OCI-M2 (cell line): Measurements from ENCODE around the gene DNAJB1.
"Not testable (repeated sequence)": the region's sequence is repeated elsewhere in the genome, so short reads cannot be mapped to it uniquely, and the experiment has no call there.

Experiments
- DNase-seq: peaks from one replicate; lab custom pipeline; 2025; ENCODE audit not compliant: unreplicated experiment; lab: John Stamatoyannopoulos, UW

Gene DNAJB1

DNA sequence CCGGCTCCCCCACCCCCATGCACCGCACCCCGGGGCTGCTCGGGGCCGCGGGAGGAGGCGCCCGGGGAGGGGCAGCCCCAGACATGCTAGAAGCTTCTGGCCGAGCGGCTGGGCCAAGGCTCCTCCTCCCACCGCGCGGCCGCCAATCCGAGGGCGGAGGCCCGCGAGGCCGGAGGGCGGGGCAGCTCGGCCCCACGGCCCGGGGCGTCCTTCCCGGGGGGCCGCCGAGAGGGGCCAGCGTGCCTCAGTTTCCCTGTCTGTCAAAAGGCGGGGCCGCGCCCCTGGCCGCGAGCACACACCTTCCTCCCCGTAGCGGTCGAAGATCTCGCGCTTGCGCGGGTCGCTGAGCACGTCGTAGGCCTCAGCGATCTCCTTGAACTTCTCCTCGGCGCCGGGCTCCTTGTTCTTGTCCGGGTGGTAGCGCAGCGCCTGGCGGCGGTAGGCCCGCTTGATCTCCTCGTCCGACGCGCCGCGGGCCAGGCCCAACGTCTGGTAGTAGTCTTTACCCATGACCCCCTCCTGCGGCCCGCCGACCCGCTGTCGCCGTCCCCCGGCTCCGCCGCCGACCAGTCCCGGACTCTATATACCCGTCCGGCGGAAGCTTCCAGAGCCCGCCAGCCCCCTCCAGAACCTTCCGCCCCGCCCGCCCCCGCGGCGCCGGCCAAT is at the start of gene DNAJB1:
DNAJB1 (minus strand) TSS at position 558 of the 666 bp plus-strand sequence; CDS start at position 510, 48 bp downstream.
- no peak for DNase-seq

GRCh38 chr19:14567079-14567478 is 48.9 kb upstream of the DNAJB1 start:
- no peak for DNase-seq

DNA sequence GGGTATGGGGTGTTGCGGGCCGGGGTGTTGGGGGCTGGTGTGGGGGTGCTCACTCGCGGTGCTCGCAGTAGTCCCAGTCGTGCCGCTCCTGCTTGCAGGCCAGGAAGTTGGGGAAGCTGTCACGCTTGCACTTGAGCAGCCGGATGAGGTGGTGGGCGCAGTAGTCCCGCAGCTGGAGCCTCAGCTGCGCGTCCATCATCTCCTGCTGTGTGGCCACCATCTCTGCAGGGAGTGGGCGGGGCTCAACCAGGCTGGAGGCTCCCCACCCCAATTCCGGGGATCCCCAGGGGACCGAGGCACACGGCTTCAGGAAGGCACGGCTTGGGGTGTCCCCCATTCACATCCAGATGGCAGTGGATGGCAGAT is 48.5 kb upstream of the DNAJB1 start:
- DNase-seq: no peak

DNA sequence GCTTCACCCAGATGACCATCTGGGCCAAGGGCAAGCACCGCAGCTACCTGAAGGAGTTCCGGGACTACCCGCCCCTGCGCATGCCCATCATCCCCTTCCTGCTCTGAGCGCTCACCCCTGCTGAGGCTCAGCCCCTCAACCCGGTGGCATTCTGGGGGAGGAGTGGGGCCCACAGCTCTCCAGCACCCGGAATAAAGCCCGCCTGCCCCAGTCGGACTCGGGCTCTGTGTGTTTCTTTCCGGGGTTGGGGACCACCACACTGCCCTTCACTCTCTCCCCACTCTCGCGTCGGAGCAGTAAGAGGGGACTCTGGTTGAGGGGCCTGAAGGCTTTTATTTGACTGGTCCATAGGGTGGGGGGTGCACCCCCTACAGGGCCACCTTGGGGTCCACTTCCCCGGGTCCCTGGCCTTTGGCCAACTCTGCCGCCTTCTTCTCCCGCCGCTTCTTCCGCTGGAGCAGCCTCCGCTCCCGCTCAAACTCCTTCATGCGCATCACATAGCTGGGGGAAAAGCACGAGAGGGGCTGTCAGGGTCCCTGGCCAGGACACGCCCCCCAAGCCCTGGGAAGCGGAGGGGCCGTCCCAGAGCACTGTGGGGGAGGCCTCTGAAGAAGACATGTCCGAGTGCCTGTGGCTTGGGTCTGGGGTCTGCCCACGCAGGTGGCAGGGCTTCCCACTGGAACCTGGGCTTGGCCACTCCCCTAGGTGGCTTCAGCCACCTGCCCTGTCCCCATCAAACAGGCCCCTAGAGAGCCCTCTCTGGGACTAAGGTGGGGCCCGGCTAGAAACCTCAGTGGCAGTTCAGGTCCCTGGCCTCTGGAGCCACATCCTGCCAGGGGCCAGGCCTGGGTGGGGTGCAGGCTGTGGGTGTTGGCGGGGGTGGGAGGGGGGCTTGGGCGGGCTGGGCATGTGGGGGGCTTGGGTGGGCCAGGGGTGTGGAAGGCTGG is 47.8 kb upstream of the DNAJB1 start:
- no peak for DNase-seq

GRCh38 chr19:14565298-14565679 is 47.1 kb upstream of the DNAJB1 start:
- no peak for DNase-seq

DNA sequence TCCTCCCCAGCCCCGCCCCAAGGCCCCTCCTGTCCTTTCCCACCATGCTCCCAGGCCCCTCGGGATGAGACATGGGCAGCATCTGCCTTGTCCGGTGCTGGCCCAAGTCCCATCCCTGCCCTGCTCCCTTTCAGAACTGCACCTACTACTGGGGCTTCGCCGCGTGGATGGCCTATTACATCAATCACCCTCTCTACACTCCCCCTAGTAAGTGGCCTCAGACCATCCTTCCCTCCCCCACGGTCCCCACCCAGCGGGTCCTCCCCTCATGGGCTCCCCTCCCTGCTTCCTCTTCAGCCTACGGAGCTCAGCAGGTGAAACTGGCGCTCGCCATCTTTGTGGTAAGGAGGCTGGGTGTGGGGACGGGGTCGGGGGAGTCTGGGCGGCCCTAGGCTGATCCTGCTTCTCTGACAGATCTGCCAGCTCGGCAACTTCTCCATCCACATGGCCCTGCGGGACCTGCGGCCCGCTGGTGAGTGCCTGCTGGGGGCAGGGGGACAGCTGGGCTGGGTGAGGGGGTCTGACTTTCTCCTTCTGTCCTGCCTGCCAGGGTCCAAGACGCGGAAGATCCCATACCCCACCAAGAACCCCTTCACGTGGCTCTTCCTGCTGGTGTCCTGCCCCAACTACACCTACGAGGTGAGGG is 46.6 kb upstream of the DNAJB1 start:
- not testable (repeated sequence) for DNase-seq

DNA sequence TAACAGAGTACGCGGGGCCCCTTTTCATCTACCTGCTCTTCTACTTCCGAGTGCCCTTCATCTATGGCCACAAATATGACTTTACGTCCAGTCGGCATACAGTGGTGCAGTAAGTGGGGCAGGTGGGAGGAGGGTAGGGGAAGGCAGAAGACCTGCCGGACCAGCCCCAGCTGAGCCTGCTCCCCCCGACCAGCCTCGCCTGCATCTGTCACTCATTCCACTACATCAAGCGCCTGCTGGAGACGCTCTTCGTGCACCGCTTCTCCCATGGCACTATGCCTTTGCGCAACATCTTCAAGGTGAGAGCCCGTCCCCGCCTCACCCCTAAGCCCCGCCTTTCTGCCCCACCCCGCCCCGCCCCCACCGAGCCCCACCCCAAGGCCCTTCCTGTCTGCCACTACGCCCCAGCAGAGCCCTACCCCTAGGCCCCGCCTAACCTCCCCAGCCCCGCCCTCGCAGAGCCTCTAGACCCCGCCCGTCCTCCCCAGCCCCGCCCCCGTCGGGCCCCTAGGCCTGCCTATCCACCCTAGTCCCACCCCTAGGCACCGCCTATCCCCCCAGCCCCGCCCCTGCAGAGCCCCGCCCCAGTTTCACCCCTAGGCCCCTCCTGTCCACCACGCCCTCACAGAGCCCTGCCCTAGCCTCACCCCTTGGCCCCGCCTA is 45.9 kb upstream of the DNAJB1 start:
- no peak for DNase-seq

DNA sequence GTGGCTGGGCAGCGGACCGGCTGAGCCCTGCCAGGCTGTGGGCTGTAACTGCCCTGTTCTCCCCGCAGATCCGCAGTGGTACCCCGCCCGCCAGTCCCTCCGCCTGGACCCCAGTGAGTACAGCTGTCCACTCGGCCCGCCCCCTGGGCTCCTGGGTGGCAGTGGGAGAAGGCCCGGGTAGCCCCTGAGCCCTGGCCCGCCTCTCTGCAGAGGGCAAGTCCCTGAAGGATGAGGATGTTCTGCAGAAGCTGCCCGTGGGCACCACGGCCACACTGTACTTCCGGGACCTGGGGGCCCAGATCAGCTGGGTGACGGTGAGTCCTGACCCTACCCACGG is 45.4 kb upstream of the DNAJB1 start:
- no peak for DNase-seq

GRCh38 chr19:14562660-14563589 is 44.7 kb upstream of the DNAJB1 start:
- DNase-seq: no peak

GRCh38 chr19:14561847-14562351 is 43.7 kb upstream of the DNAJB1 start:
- no peak for DNase-seq

- no peak for DNase-seq
These were observed 43.1 kb upstream of the DNAJB1 start for GRCh38 chr19:14561249-14561648.

- no peak for DNase-seq
These were observed 42.5 kb upstream of the DNAJB1 start for GRCh38 chr19:14560776-14561108.

GRCh38 chr19:14559916-14560775 is 41.9 kb upstream of the DNAJB1 start:
- DNase-seq: no peak

DNA sequence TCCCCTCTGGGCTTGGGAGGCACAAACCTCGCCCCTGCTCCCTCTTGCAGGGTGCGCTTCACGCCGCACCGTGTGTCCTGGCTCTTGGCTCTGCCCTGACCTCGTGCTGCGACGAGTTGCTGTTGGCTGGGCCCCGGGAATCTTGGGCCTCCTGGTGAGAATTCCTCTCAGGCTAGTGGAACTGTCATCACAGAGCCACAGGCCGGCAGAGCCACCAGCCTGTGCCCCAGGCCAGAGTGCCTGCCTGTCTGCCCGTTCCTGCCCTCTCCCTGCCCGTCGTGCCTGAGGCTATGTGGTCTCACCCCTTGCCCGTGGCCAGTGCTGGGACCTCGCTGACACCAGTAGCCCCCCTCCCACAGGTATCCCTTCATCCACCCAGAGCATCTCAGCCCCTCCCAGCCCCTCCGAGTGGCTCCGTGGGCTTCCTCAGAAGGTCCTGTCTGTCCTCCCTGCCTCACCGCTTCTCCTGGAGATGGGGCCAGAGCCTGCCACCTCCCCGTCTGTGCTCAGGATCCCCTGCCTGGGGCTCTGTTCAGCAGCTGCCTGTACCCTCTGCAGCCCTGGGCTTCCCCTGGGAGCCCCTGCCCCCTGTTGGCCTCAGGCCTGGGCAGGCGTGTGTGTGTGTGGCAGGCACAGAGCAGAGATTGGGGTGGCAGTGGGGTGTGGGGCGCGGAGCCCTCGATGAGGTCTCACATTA is 40.3 kb upstream of the DNAJB1 start:
- DNase-seq: no peak

DNA sequence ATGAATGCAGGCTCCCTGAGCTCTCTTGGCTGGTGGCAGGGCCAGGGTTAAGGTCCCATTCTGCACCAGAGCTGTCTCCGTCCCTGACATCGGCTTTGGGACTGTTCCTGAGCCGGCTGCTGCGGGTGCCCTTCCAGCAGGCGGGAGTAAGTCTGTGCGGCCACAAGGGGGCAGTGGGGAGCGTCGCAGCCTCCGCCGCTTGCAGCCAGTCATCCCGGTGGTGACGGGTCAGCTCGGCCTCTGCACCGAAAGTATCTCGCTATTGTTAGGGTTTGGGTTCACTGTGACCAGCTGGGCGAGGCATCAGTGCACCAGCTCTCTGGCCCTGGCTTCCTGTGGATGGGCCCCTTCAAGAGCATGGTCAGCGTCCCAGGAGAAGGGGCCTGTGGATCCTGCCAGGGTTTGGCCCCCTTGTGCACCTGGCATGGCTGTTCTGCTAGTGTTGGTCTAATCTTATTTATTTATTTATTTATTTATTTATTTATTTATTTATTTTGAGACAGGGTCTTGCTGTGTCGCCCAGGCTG is 38.5 kb upstream of the DNAJB1 start:
- no peak for DNase-seq

- no peak for DNase-seq
These were observed 37.9 kb upstream of the DNAJB1 start for GRCh38 chr19:14555918-14556661.

- DNase-seq: no peak
These were observed 36.2 kb upstream of the DNAJB1 start for GRCh38 chr19:14554382-14554812.

- no peak for DNase-seq
These were observed 35.7 kb upstream of the DNAJB1 start for GRCh38 chr19:14553939-14554243.
